ENCODE data around the gene RERGL.
"Not testable (repeated sequence)": the region's sequence is repeated elsewhere in the genome, so short reads cannot be mapped to it uniquely, and the experiment has no call there.

Gene RERGL, protein sequence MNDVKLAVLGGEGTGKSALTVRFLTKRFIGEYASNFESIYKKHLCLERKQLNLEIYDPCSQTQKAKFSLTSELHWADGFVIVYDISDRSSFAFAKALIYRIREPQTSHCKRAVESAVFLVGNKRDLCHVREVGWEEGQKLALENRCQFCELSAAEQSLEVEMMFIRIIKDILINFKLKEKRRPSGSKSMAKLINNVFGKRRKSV

DNA sequence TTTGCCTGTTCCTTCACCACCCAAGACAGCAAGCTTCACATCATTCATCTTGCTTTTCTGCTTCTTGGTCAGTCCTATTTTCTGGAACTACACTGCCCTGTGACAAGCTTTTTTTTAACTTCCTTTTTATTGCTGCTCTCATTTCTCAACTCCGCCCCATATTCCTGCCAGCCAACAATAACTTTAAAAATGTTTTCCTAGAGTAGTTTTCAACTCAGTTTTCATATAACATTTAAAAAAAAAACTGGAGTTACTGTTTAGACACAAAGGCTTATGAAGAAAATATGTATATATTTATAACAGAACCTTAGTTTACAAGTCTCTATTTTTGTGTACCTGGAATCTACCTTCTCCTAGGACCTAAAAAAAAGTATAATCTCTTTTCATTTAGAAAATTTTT, at the start of gene RERGL:
Gene RERGL (minus strand): TSS at position 101 of the 400 bp plus-strand sequence. CDS start 53 bp downstream, at position 48.
- DNase-seq: no peak

DNA sequence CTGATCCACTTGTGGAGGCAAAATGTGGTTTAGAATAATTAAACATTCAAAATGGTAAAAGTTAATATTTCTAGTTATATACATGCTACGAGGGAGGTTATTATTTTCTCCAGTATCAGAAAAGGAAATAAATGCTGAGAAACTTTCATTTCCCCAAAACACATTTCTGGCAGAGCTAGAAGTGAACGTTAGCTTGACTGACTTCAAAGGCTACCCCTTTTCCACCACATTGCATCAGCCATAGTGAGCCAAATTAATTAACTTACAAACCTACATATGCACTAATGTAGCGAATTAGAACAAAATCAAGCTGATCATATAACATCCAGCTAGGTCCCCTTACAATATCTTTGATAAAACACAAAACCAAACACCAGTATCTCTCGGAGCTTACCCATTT, 49.3 kb upstream of the RERGL start:
- DNase-seq: no peak

GRCh38 chr12:18135509-18135908, 45.5 kb upstream of the RERGL start:
- no peak for DNase-seq

GRCh38 chr12:18135086-18135485, 45.1 kb upstream of the RERGL start:
- no peak for DNase-seq

- no peak for DNase-seq
Observed at GRCh38 chr12:18130851-18131250, 40.9 kb upstream of the RERGL start.

DNA sequence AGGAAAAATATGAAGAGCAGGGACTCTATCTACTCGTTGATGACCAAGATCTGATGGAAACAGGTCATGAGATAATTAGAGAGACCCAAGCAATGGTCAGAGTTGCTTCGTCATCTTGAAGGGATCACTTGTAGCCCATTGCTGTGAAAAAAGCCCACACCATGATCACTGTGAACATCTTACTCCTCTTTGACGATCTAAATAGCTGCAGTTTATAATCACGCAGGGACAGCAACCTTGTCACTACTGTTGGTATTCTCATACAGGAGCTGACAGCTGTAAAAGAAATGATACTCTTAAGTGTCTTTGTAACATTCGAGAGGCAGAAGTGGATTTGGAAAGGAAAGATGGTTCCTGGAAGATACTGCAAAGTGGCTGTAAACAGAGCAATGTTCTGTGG, 33.7 kb upstream of the RERGL start:
- DNase-seq: no peak

- no peak for DNase-seq
Observed at GRCh38 chr12:18120899-18121298, 30.9 kb upstream of the RERGL start.

- no peak for DNase-seq
Observed at GRCh38 chr12:18108611-18109010, 18.6 kb upstream of the RERGL start.

DNA sequence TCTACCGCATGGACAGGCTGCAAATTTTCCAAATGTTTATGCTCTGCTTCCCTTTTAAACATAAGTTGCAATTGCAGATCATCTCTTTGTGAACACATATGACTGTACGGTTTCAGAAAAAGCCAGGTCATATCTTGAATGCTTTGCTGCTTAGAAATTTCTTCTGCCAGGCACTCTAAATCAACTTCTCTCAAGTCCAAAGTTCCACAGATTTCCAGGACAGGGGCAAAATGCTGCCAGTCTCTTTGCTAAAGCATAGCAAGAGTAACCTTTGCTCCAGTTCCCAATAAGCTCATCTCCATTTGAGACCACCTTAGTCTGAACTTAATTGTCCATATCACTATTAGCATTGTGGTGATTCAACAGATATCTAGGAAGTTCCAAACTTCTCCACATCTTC, 13.6 kb upstream of the RERGL start:
- no peak for DNase-seq

GRCh38 chr12:18101043-18101442, 11.1 kb upstream of the RERGL start:
- no peak for DNase-seq

DNA sequence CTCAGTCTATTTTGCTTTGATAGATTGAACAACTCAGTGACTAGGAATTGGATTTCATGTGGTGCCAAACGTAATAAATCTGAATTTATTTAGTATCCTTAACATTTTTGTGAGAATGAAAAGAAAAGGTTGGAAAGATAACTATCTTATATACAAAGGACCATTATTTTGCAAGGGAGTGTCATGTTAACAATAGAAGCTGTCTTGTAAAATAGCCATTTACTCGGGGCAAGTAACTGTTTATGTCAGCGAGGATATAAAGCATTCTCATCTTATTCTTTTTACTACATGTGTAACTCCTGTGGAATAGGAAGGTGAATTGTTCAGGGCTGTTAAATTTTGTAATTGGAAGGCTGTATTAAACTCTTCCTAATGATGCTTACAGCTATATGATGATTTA, 5.9 kb downstream of the RERGL start:
- no peak for DNase-seq

DNA sequence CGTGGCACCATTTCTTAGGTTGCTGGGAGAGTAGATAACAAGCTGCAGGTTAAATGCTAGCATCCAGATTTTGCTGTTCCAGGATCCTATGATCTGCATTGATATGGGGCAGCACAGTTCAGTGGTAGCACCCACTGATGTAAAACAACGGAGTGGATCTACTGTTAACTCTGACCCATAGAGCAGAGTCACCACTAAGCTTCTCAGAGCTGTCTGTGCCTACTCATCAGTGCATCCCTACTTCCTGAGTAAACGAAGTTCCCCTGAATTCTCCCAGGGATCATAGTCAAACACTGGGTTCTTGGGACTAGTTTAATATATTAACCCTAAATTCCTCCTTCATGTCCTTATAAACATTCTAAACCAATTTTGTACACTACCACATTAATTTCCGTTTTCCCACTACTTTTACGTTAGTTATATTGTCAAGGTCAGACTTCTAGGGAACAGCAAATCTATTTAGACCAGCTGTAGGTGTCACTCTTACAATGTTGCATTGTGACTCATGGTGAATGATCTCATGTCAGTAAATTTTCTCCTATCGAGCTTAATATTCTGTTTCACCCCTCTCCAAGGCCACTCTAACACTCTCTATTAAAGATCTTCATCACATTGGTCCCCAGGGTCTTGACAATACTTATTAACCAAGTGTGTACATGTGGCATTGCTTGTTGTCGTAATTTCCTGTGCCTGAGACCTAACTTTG, 10.3 kb downstream of the RERGL start:
- no peak for DNase-seq

DNA sequence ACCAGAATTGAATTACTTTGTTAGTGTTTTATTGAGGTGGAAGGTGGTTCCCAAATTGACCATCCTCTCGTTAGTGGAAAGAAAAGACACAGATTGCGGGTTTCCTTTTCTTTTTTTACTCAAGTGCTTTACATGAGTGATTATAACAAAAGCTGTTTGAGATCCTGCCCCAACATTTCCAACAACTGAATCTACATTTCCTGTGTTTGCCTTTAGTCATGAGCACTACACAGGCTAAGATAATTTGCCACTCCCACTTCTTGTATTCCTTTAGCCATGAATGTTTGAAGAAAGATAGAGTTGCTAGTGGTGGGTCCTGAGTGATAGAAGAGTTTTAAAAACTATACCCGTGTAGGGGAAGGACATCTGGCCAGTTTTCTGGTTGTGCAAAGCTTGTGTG, 16.0 kb downstream of the RERGL start:
- DNase-seq: no peak

GRCh38 chr12:18072723-18073122, 17.3 kb downstream of the RERGL start:
- no peak for DNase-seq

DNA sequence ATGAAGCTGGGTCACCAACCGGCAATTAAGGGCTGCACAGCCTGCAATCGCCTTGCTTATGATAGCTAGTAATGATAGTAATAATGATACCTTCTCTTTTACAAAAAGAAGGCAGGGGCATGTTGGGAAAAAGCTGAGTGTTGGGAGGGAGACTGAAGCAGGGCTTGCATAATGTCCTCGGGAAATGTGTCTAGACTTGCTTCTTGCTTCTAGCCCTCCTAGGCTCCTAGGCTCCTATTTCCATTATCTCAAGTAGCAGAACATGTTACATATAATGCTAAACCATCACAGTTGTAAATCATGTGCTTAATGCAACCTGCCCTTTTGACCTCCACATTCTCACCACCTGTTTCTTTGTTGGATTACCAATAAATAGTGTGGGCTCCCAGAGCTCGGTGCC, 18.7 kb downstream of the RERGL start:
- DNase-seq: no peak

DNA sequence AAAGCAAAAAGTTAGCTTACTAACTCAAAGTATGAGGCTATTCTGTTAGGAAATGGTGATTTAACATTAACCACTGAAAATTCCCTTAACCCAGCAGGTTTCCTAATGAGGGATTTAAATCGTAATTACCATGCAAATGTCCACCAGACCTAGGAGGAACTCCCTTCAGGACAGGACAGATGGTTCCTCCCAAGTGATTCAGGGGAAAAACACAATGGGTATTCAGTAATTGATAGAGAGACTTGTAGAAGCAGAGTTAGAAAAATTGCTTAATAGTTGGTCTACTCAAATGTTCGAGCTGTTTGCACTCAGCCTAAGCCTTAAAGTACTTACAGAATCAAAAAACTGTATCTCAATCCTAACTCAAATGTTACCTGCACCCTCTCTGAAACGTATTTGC, 21.6 kb downstream of the RERGL start:
- no peak for DNase-seq

GRCh38 chr12:18066666-18067065, 23.3 kb downstream of the RERGL start:
- DNase-seq: no peak

DNA sequence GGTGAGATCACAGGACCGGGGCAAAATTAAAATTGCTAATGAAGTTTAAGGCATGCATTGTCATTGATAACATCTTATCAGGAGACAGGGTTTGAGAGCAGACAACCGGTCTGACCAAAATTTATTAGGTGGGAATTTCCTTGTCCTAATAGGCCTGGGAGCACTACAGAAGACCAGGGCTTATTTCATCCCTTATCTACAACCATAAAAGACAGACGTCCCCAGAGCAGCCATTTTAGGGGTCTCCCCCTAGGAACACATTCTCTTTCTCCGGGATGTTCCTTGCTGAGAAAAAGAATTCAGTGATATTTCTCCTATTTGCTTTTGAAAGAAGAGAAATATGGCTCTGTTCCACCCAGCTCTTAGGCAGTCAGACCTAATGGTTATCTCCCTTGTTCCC, 27.1 kb downstream of the RERGL start:
- DNase-seq: not testable (repeated sequence)

DNA sequence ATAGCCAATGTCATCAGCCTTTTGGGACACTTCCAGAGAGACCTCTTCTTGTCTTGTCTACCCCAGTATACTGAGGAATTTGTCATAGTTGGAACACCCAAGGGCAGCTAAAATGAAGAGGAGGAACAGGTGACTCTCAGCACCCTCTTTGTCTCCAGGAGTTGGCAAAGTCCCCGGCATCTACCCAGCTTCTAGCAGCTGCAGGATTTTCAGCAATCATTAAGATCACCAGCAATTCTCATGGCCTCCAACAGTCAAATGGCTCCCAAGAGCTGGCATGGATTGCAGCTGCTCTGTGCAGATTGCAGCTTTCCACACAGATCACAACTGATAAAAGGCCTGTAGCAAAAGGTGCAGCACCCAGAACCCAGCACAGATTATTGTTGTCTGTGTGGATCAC, 32.9 kb downstream of the RERGL start:
- DNase-seq: no peak

DNA sequence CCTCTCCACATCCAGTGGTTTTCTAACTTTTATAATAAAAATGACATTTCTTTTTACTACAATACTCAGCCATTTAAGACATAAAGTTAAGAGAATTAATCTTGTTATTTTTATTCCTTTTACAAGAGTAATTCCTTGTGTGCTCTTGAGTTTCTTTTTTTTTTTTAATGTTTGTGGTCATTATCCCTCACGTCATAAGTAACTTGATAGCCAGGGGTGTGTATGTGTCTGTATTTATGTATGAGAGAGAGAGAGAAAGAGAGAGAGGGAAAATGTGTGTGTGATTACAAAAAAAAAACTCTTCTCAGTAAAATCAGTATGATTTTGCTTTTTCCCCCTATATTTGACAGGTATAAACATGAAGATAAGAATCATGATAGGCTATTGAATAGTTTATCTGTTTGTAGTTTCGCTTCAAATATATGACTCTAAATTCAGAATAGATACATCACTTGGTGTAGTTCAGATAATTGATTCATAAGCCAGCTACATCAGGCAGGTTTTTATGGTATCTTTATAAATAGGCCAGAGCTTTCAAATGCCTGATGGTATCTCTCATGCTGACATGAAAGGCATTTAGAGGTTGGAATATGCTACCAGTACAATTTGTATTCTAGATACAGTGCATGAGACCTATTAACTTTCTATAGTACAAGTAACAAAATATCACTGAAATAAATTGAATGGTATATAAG, 34.9 kb downstream of the RERGL start:
- DNase-seq: no peak

- no peak for DNase-seq
Observed at GRCh38 chr12:18045446-18045992, 44.5 kb downstream of the RERGL start.

DNA sequence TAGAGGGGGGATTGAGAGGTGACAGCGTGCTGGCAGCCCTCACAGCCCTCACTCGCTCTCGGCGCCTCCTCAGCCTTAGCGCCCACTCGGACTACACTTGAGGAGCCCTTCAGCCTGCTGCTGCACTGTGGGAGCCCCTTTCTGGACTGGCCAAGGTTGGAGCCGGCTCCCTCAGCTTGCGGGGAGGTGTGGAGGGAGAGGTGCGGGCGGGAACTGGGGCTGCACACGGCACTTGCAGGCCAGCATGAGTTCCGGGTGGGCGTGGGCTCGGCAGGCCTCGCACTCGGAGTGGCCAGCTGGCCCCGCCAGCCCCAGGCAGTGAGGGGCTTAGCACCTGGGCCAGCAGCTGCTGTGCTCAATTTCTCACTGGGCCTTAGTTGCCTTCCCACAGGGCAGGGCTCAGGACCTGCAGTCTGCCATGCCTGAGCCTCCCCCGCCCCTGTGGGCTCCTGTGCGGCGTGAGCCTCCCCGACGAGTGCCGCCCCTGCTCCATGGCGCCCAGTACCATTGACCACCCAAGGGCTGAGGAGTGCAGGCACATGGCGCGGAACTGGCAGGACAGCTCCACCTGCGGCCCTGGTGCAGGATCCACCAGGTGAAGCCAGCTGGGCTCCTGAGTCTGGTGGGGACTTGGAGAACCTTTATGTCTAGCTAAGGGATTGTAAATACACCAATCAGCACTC, 49.8 kb downstream of the RERGL start:
- not testable (repeated sequence) for DNase-seq

Measured in CD4-positive, alpha-beta T cell treated with Interleukin-10 for 1 hour (primary cell).